NK-92 treated with Interleukin-12 subunit alpha and Interleukin-12 subunit beta, amount 100 ng/mL, for 24 hours (cell line): ENCODE data around the gene LPIN2.
"Not testable (repeated sequence)": the region's sequence is repeated elsewhere in the genome, so short reads cannot be mapped to it uniquely, and the experiment has no call there.

Experiments
- DNase-seq: peaks from one replicate; lab custom pipeline; 2025; lab: John Stamatoyannopoulos, UW

The LPIN2 gene

GRCh38 chr18:3044931-3045698 is 32.2 kb upstream of the LPIN2 start:
- no peak for DNase-seq

GRCh38 chr18:3042379-3042778 is 29.4 kb upstream of the LPIN2 start:
- no peak for DNase-seq

GRCh38 chr18:3041843-3042242 is 28.9 kb upstream of the LPIN2 start:
- DNase-seq = no peak

- no peak for DNase-seq
Observed at GRCh38 chr18:3040881-3041280, 27.9 kb upstream of the LPIN2 start.

GRCh38 chr18:3040173-3040572 is 27.2 kb upstream of the LPIN2 start:
- no peak for DNase-seq

GRCh38 chr18:3037423-3037915 is 24.5 kb upstream of the LPIN2 start:
- DNase-seq = peak; percentile 27

GRCh38 chr18:3036108-3036507 is 23.2 kb upstream of the LPIN2 start:
- no peak for DNase-seq

GRCh38 chr18:3035635-3036034 is 22.7 kb upstream of the LPIN2 start:
- DNase-seq = no peak

GRCh38 chr18:3032721-3033120 is 19.8 kb upstream of the LPIN2 start:
- DNase-seq = no peak

GRCh38 chr18:3029215-3029952 is 16.4 kb upstream of the LPIN2 start:
- no peak for DNase-seq

- not testable (repeated sequence) for DNase-seq
Observed at GRCh38 chr18:3028115-3028514, 15.2 kb upstream of the LPIN2 start.

GRCh38 chr18:3027370-3027891 is 14.5 kb upstream of the LPIN2 start:
- no peak for DNase-seq

GRCh38 chr18:3025544-3025943 is 12.6 kb upstream of the LPIN2 start:
- DNase-seq = no peak

GRCh38 chr18:3023603-3024002 is 10.7 kb upstream of the LPIN2 start:
- not testable (repeated sequence) for DNase-seq

- no peak for DNase-seq
Observed at GRCh38 chr18:3016585-3017297, 3.8 kb upstream of the LPIN2 start.

- no peak for DNase-seq
Observed at GRCh38 chr18:3015851-3016250, 2.9 kb upstream of the LPIN2 start.

- DNase-seq = no peak
Observed at GRCh38 chr18:3015204-3015592, 2.3 kb upstream of the LPIN2 start.

- no peak for DNase-seq
Observed at GRCh38 chr18:3014503-3015203, 1.7 kb upstream of the LPIN2 start.

- DNase-seq = peak; percentile 12
Observed at GRCh38 chr18:3012136-3013023, 564 bp downstream of the LPIN2 start.

- no peak for DNase-seq
Observed at GRCh38 chr18:3010086-3010485, 2.9 kb downstream of the LPIN2 start.

- no peak for DNase-seq
Observed at GRCh38 chr18:3008541-3008940, 4.4 kb downstream of the LPIN2 start.
